ENCODE results near the gene DEUP1.

Gene DEUP1

GRCh38 chr11:93485983-93486382 is 155.4 kb downstream of the DEUP1 start (continued):
- TF ChIP-seq PATZ1 (CRISPR knock-in tag; IDR thresholded peaks at IDR 0.05; ENCODE audit: borderline replicate concordance) = no peak

- TF ChIP-seq GLIS3 (CRISPR knock-in tag; IDR thresholded peaks at IDR 0.05) (no peak), ZNF70 (CRISPR knock-in tag; IDR thresholded peaks at IDR 0.05) (no peak), ESRRG (CRISPR knock-in tag; IDR thresholded peaks at IDR 0.05) (no peak), SNAI2 (CRISPR knock-in tag; IDR thresholded peaks at IDR 0.05) (no peak), ZNF565 (CRISPR knock-in tag; conservative IDR thresholded peaks at IDR 0.05; ENCODE audit: low read depth) (no peak), OSR1 (CRISPR knock-in tag; IDR thresholded peaks at IDR 0.05) (no peak), POU6F1 (CRISPR knock-in tag; IDR thresholded peaks at IDR 0.05; ENCODE audit: borderline replicate concordance, low read depth) (no peak)
- ATAC-seq = no peak
Observed at GRCh38 chr11:93487032-93487483, 156.5 kb downstream of the DEUP1 start.
